Panc1 (cell line): Measurements from ENCODE around the gene DYNC1I1. TPM values are rescaled to one million over a fixed set of nuclear protein-coding genes. Genes with fewer than 3 reads are reported as not detected.

Experiments used
- ATAC-seq: fragments of 200-7000 bp; cut with Tn5 transposase; 2 replicates; pipeline ENCODE4 v1.9.1; 2020; ENCODE audit warnings: mild to moderate bottlenecking, moderate library complexity
- BruUV-seq: library from RNA; stranded (reverse); fragments of 400-500 nt; replicated peaks from 2 replicates; lab custom pipeline; 2021; lab: Mats Ljungman, UMichigan
- CTCF ChIA-PET: fragments of 300-600 bp; sonication (Branson Sonifier 250); formaldehyde crosslinking; loops from one replicate; lab custom pipeline; 2022; ENCODE audit warnings: antibody characterized with exemption; lab: Charles Lee
- POLR2A ChIA-PET: fragments of 300-600 bp; sonication (Branson Sonifier 250); formaldehyde crosslinking; loops from one replicate; lab custom pipeline; 2022; ENCODE audit warnings: antibody characterized with exemption; lab: Charles Lee
- DNase-seq: peaks from one replicate; pipeline ENCODE4 v3.0.0-alpha.2; 2010; ENCODE audit warnings: low read depth, low spot score
- H3K27ac ChIP-seq: 2 replicates; pipeline ENCODE4 v1.5.1; 2011; ENCODE audit warnings: mild to moderate bottlenecking, low read length, inconsistent platforms
- H3K27me3 ChIP-seq: fragments of 200-500 bp; sonication (Bioruptor generic); 2 replicates; pipeline ENCODE4 v1.6.0; 2014; ENCODE audit warnings: low read length, inconsistent platforms; ENCODE audit not compliant: control insufficient read depth, insufficient read depth
- H3K36me3 ChIP-seq: fragments of 200-500 bp; sonication (Bioruptor generic); 2 replicates; pipeline ENCODE4 v1.5.1; 2014; ENCODE audit warnings: inconsistent platforms, mild to moderate bottlenecking, low read length, moderate library complexity; ENCODE audit not compliant: control insufficient read depth, insufficient read depth
- H3K4me1 ChIP-seq: 2 replicates; pipeline ENCODE4 v1.5.1; 2011; ENCODE audit warnings: inconsistent platforms, mild to moderate bottlenecking, low read length, moderate library complexity; ENCODE audit not compliant: control insufficient read depth, insufficient read depth
- H3K4me3 ChIP-seq, 2 experiments: 2 replicates each; pipeline ENCODE4 v1.5.1; 2011 to 2012; ENCODE audit warnings: low read depth in 2 of 2, low read length in 2 of 2, mild to moderate bottlenecking in 2 of 2, inconsistent platforms in 1 of 2, moderate library complexity in 1 of 2
- H3K9me3 ChIP-seq: fragments of 200-500 bp; sonication (Bioruptor generic); 2 replicates; pipeline ENCODE4 v1.5.1; 2014; ENCODE audit warnings: low read depth, mild to moderate bottlenecking, inconsistent platforms, low read length, moderate library complexity; ENCODE audit not compliant: control insufficient read depth, insufficient read depth
- CTCF ChIP-seq: fragments of 450-650 bp; IDR thresholded peaks from 2 replicates; pipeline ENCODE4 v1.5.1; 2017; ENCODE audit warnings: mild to moderate bottlenecking
- POLR2AphosphoS5 ChIP-seq: IDR thresholded peaks from 2 replicates; pipeline ENCODE4 v1.6.1; 2012; ENCODE audit warnings: mild to moderate bottlenecking, low read depth, low read length, moderate library complexity
- REST ChIP-seq, 2 experiments: IDR thresholded peaks; 2 replicates each; pipeline ENCODE4 v1.6.1; 2011 to 2012; ENCODE audit warnings: low read depth in 2 of 2, control low read depth in 1 of 2, low read length in 1 of 2, mild to moderate bottlenecking in 1 of 2, moderate library complexity in 1 of 2; ENCODE audit not compliant: insufficient read depth in 1 of 2
- SIN3A ChIP-seq: IDR thresholded peaks from 2 replicates; pipeline ENCODE4 v1.6.1; 2012; ENCODE audit warnings: low read depth, mild to moderate bottlenecking, low read length, moderate library complexity, borderline replicate concordance; ENCODE audit not compliant: insufficient read depth
- TCF7L2 ChIP-seq: IDR thresholded peaks from 2 replicates; pipeline ENCODE4 v1.6.1; 2011; ENCODE audit warnings: mild to moderate bottlenecking, low read depth, low read length, inconsistent platforms
- in situ Hi-C: cut with HindIII; loops from 2 replicates; pipeline ENCODE4 v1.10.0; 2016; ENCODE audit warnings: low sequenced_read_pairs, low pct_unique_long_range_greater_than_20kb
- intact Hi-C: fragments of 100-400 bp; cut with micrococcal nuclease; formaldehyde crosslinking; loops from one replicate; pipeline ENCODE4 v1.10.0; 2022; ENCODE audit not compliant: unreplicated experiment
- total RNA-seq: library from RNA; stranded (reverse); gene quantifications from one replicate; pipeline ENCODE4 v1.2.1, GENCODE V29; 2021; ENCODE audit not compliant: unreplicated experiment

Gene DYNC1I1
- total RNA-seq, 1 experiment from 2014 or later = 0.13 TPM

DNA sequence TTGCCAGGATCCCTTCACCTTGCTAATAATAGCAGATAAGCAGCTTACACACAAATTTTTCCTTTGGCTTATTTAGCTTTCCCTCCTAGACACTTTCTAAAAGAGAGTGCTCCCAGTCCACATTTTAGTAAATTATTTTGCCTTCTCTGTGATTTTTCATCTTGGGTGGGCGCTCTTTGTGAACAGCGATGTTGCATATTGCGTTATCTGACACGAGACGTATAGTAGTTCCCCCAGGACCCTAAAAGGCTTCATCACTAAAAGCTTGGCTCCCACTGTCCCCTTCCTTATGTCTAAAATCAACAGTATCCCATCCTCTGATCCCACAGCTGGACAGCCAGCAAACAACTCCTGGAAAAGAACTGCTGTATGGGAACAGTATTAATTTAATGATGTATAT is 232.9 kb downstream of the DYNC1I1 start:
- ATAC-seq = no peak
- TF ChIP-seq REST (IDR thresholded peaks at IDR 0.05; ENCODE audit: insufficient read depth in 1 of 2, low read depth in 2 of 2, low read length in 1 of 2) = no peak
- no peak for TF ChIP-seq POLR2AphosphoS5
- no peak for TF ChIP-seq SIN3A
- TF ChIP-seq CTCF = no peak
- TF ChIP-seq TCF7L2 = no peak
- in situ Hi-C loops (no loop called here), intact Hi-C loops (no loop called here)
- Histone ChIP-seq H3K27ac (no peak overlapping the region), H3K4me1 (no peaks in the 10 kb centered on the region), H3K36me3 (no peaks in the 10 kb centered on the region), H3K4me3 (no peak overlapping the region), H3K9me3 (no peaks in the 10 kb centered on the region), H3K27me3 (peaks cover 2% of the 10 kb centered on the region; the same call in 1 of the 2 replicates)
- DNase-seq = no peak
- BruUV-seq = no TSS peak
- ChIA-PET CTCF (no interaction called here), POLR2A (no interaction called here)

GRCh38 chr7:96009148-96009547 is 236.8 kb downstream of the DYNC1I1 start:
- TF ChIP-seq TCF7L2 = no peak
- TF ChIP-seq REST (IDR thresholded peaks at IDR 0.05; ENCODE audit: insufficient read depth in 1 of 2, low read depth in 2 of 2, low read length in 1 of 2) = no peak
- TF ChIP-seq POLR2AphosphoS5 = no peak
- no peak for TF ChIP-seq SIN3A
- no peak for TF ChIP-seq CTCF
- Histone ChIP-seq H3K36me3 (no peaks in the 10 kb centered on the region), H3K27me3 (peaks cover 4% of the 10 kb centered on the region; the same call in 1 of the 2 replicates), H3K9me3 (no peaks in the 10 kb centered on the region), H3K27ac (no peak overlapping the region), H3K4me1 (no peaks in the 10 kb centered on the region), H3K4me3 (no peak overlapping the region)
- ChIA-PET CTCF (no interaction called here), POLR2A (no interaction called here)
- BruUV-seq = no TSS peak
- in situ Hi-C loops (no loop called here), intact Hi-C loops (no loop called here)
- ATAC-seq (no peak), DNase-seq (no peak)
